HS-5 (cell line): ENCODE results near the gene OIT3.

Experiments
- DNase-seq: peaks from one replicate; pipeline ENCODE4 v3.0.0-alpha.2; 2012; ENCODE audit warnings: low read depth

Gene OIT3

GRCh38 chr10:72952189-72952588 is 58.6 kb downstream of the OIT3 start:
- DNase-seq = no peak

GRCh38 chr10:72952642-72953158 is 59.2 kb downstream of the OIT3 start:
- DNase-seq = no peak

GRCh38 chr10:72953687-72954086 is 60.1 kb downstream of the OIT3 start:
- no peak for DNase-seq

- no peak for DNase-seq
Measured at GRCh38 chr10:72954230-72954595, 60.7 kb downstream of the OIT3 start.

GRCh38 chr10:72954596-72955554 is 61.3 kb downstream of the OIT3 start, which contains the start of gene PLA2G12B:
TSS of gene PLA2G12B (minus strand) at chr10:72954806. CDS start at chr10:72954685, 121 bp downstream.
- no peak for DNase-seq

- DNase-seq = no peak
Measured at GRCh38 chr10:72956001-72956400, 62.5 kb downstream of the OIT3 start.

GRCh38 chr10:72976886-72977285 is 83.3 kb downstream of the OIT3 start:
- DNase-seq = no peak

GRCh38 chr10:72979709-72980108 is 86.2 kb downstream of the OIT3 start:
- no peak for DNase-seq

- DNase-seq = no peak
Measured at GRCh38 chr10:72980348-72980747, 86.8 kb downstream of the OIT3 start.

- no peak for DNase-seq
Measured at GRCh38 chr10:72981028-72981881, 87.7 kb downstream of the OIT3 start.

GRCh38 chr10:72981882-72982529 is 88.5 kb downstream of the OIT3 start:
- no peak for DNase-seq
